ENCODE results near the gene CDH4.

CDH4 gene

GRCh38 chr20:61538183-61538942 is 286.3 kb downstream of the CDH4 start:
- Histone ChIP-seq H3K4me3 (ENCODE audit: low read depth, low read length) (no peak overlapping the region), H3K27ac (ENCODE audit: low read depth, low read length) (no peak overlapping the region), H3K27me3 (ENCODE audit: control insufficient read depth, insufficient read depth, low read length) (peaks cover 12% of the 10 kb centered on the region; the same call in 1 of the 2 replicates), H3K4me1 (ENCODE audit: control insufficient read depth, insufficient read depth, low read length) (peaks cover 8% of the 10 kb centered on the region), H3K9ac (ENCODE audit: low read length) (no peak overlapping the region), H3K36me3 (ENCODE audit: control insufficient read depth, insufficient read depth, low read length) (no peaks in the 10 kb centered on the region), H3K9me3 (ENCODE audit: control insufficient read depth, insufficient read depth, low read depth, low read length) (no peaks in the 10 kb centered on the region)

- peaks cover 12% of the 10 kb centered on the region; the same call in 1 of the 2 replicates for H3K27me3 ChIP-seq (ENCODE audit: control insufficient read depth, insufficient read depth, low read length)
- H3K4me1 ChIP-seq (ENCODE audit: control insufficient read depth, insufficient read depth, low read length) = peaks cover 8% of the 10 kb centered on the region
- H3K36me3 ChIP-seq (ENCODE audit: control insufficient read depth, insufficient read depth, low read length) = no peaks in the 10 kb centered on the region
- no peaks in the 10 kb centered on the region for H3K9me3 ChIP-seq (ENCODE audit: control insufficient read depth, insufficient read depth, low read depth, low read length)
- no peak overlapping the region for H3K4me3 ChIP-seq (ENCODE audit: low read depth, low read length)
- no peak overlapping the region for H3K9ac ChIP-seq (ENCODE audit: low read length)
- no peak overlapping the region for H3K27ac ChIP-seq (ENCODE audit: low read depth, low read length)
Measured at GRCh38 chr20:61538943-61539265, 286.8 kb downstream of the CDH4 start.

- Histone ChIP-seq H3K27me3 (ENCODE audit: control insufficient read depth, insufficient read depth, low read length) (peaks cover 12% of the 10 kb centered on the region; the same call in 1 of the 2 replicates), H3K27ac (ENCODE audit: low read depth, low read length) (no peak overlapping the region)
Measured at GRCh38 chr20:61539706-61540360, 287.8 kb downstream of the CDH4 start.

GRCh38 chr20:61541537-61541936 is 289.5 kb downstream of the CDH4 start:
- no peak overlapping the region for H3K4me3 ChIP-seq (ENCODE audit: low read depth, low read length)
- H3K27me3 ChIP-seq (ENCODE audit: control insufficient read depth, insufficient read depth, low read length) = peaks cover 12% of the 10 kb centered on the region; the same call in 1 of the 2 replicates

More at GRCh38 chr20:61539706-61540360, 287.8 kb downstream of the CDH4 start:
- no peaks in the 10 kb centered on the region for H3K9me3 ChIP-seq (ENCODE audit: control insufficient read depth, insufficient read depth, low read depth, low read length)
- H3K9ac ChIP-seq (ENCODE audit: low read length) = no peak overlapping the region
- H3K4me1 ChIP-seq (ENCODE audit: control insufficient read depth, insufficient read depth, low read length) = peaks cover 8% of the 10 kb centered on the region
- no peaks in the 10 kb centered on the region for H3K36me3 ChIP-seq (ENCODE audit: control insufficient read depth, insufficient read depth, low read length)
- H3K4me3 ChIP-seq (ENCODE audit: low read depth, low read length) = no peak overlapping the region

GRCh38 chr20:61543086-61543485 is 291.0 kb downstream of the CDH4 start:
- no peak overlapping the region for H3K4me3 ChIP-seq (ENCODE audit: low read depth, low read length)
- H3K9me3 ChIP-seq (ENCODE audit: control insufficient read depth, insufficient read depth, low read depth, low read length) = no peaks in the 10 kb centered on the region
- H3K27me3 ChIP-seq (ENCODE audit: control insufficient read depth, insufficient read depth, low read length) = peaks cover 12% of the 10 kb centered on the region; the same call in 1 of the 2 replicates
- H3K27ac ChIP-seq (ENCODE audit: low read depth, low read length) = no peak overlapping the region
- H3K36me3 ChIP-seq (ENCODE audit: control insufficient read depth, insufficient read depth, low read length) = no peaks in the 10 kb centered on the region
- no peak overlapping the region for H3K9ac ChIP-seq (ENCODE audit: low read length)
- peaks cover 8% of the 10 kb centered on the region for H3K4me1 ChIP-seq (ENCODE audit: control insufficient read depth, insufficient read depth, low read length)

More at GRCh38 chr20:61541537-61541936, 289.5 kb downstream of the CDH4 start:
- no peak overlapping the region for H3K27ac ChIP-seq (ENCODE audit: low read depth, low read length)
- H3K9ac ChIP-seq (ENCODE audit: low read length) = no peak overlapping the region
- H3K9me3 ChIP-seq (ENCODE audit: control insufficient read depth, insufficient read depth, low read depth, low read length) = no peaks in the 10 kb centered on the region
- peaks cover 8% of the 10 kb centered on the region for H3K4me1 ChIP-seq (ENCODE audit: control insufficient read depth, insufficient read depth, low read length)
- no peaks in the 10 kb centered on the region for H3K36me3 ChIP-seq (ENCODE audit: control insufficient read depth, insufficient read depth, low read length)

- H3K4me1 ChIP-seq (ENCODE audit: control insufficient read depth, insufficient read depth, low read length) = peaks cover under 1% of the 10 kb centered on the region; the same call in 1 of the 2 replicates
- no peak overlapping the region for H3K27ac ChIP-seq (ENCODE audit: low read depth, low read length)
- H3K27me3 ChIP-seq (ENCODE audit: control insufficient read depth, insufficient read depth, low read length) = peaks cover 16% of the 10 kb centered on the region; the same call in 1 of the 2 replicates
- H3K36me3 ChIP-seq (ENCODE audit: control insufficient read depth, insufficient read depth, low read length) = no peaks in the 10 kb centered on the region
- H3K4me3 ChIP-seq (ENCODE audit: low read depth, low read length) = no peak overlapping the region
- H3K9me3 ChIP-seq (ENCODE audit: control insufficient read depth, insufficient read depth, low read depth, low read length) = no peaks in the 10 kb centered on the region
- H3K9ac ChIP-seq (ENCODE audit: low read length) = no peak overlapping the region
Measured at GRCh38 chr20:61543931-61544745, 292.1 kb downstream of the CDH4 start.

GRCh38 chr20:61544910-61545889 is 293.1 kb downstream of the CDH4 start:
- Histone ChIP-seq H3K9ac (ENCODE audit: low read length) (no peak overlapping the region), H3K27me3 (ENCODE audit: control insufficient read depth, insufficient read depth, low read length) (peaks cover 23% of the 10 kb centered on the region; the same call in 1 of the 2 replicates), H3K27ac (ENCODE audit: low read depth, low read length) (no peak overlapping the region), H3K4me3 (ENCODE audit: low read depth, low read length) (no peak overlapping the region), H3K36me3 (ENCODE audit: control insufficient read depth, insufficient read depth, low read length) (no peaks in the 10 kb centered on the region), H3K9me3 (ENCODE audit: control insufficient read depth, insufficient read depth, low read depth, low read length) (no peaks in the 10 kb centered on the region), H3K4me1 (ENCODE audit: control insufficient read depth, insufficient read depth, low read length) (no peaks in the 10 kb centered on the region)

GRCh38 chr20:61546641-61547040 is 294.6 kb downstream of the CDH4 start:
- Histone ChIP-seq H3K9ac (ENCODE audit: low read length) (no peak overlapping the region), H3K27ac (ENCODE audit: low read depth, low read length) (no peak overlapping the region), H3K4me1 (ENCODE audit: control insufficient read depth, insufficient read depth, low read length) (no peaks in the 10 kb centered on the region), H3K4me3 (ENCODE audit: low read depth, low read length) (no peak overlapping the region), H3K36me3 (ENCODE audit: control insufficient read depth, insufficient read depth, low read length) (no peaks in the 10 kb centered on the region), H3K27me3 (ENCODE audit: control insufficient read depth, insufficient read depth, low read length) (peaks cover 17% of the 10 kb centered on the region; the same call in 1 of the 2 replicates), H3K9me3 (ENCODE audit: control insufficient read depth, insufficient read depth, low read depth, low read length) (peaks cover 6% of the 10 kb centered on the region)

GRCh38 chr20:61548069-61548468 is 296.0 kb downstream of the CDH4 start:
- Histone ChIP-seq H3K36me3 (ENCODE audit: control insufficient read depth, insufficient read depth, low read length) (no peaks in the 10 kb centered on the region), H3K27ac (ENCODE audit: low read depth, low read length) (no peak overlapping the region), H3K4me1 (ENCODE audit: control insufficient read depth, insufficient read depth, low read length) (no peaks in the 10 kb centered on the region), H3K9me3 (ENCODE audit: control insufficient read depth, insufficient read depth, low read depth, low read length) (peaks cover 15% of the 10 kb centered on the region), H3K4me3 (ENCODE audit: low read depth, low read length) (no peak overlapping the region), H3K9ac (ENCODE audit: low read length) (no peak overlapping the region), H3K27me3 (ENCODE audit: control insufficient read depth, insufficient read depth, low read length) (peaks cover 11% of the 10 kb centered on the region; the same call in 1 of the 2 replicates)

- no peak overlapping the region for H3K9ac ChIP-seq (ENCODE audit: low read length)
- H3K4me1 ChIP-seq (ENCODE audit: control insufficient read depth, insufficient read depth, low read length) = no peaks in the 10 kb centered on the region
- H3K27me3 ChIP-seq (ENCODE audit: control insufficient read depth, insufficient read depth, low read length) = peaks cover 11% of the 10 kb centered on the region; the same call in 1 of the 2 replicates
- H3K36me3 ChIP-seq (ENCODE audit: control insufficient read depth, insufficient read depth, low read length) = no peaks in the 10 kb centered on the region
- peaks cover 15% of the 10 kb centered on the region for H3K9me3 ChIP-seq (ENCODE audit: control insufficient read depth, insufficient read depth, low read depth, low read length)
- H3K27ac ChIP-seq (ENCODE audit: low read depth, low read length) = no peak overlapping the region
- H3K4me3 ChIP-seq (ENCODE audit: low read depth, low read length) = no peak overlapping the region
Measured at GRCh38 chr20:61549865-61550264, 297.8 kb downstream of the CDH4 start.
